Kidney (tissue), 14 donors: ENCODE data around the gene GAL3ST2. TPM values are rescaled to one million over a fixed set of nuclear protein-coding genes. Genes with fewer than 3 reads are reported as not detected.
"Not testable (repeated sequence)": the region's sequence is repeated elsewhere in the genome, so short reads cannot be mapped to it uniquely, and the experiment has no call there.

Experiments
- DNase-seq, 5 donors: peaks; one replicate each; pipeline ENCODE4 v3.0.0-alpha.2; 2013 to 2020
- FAIRE-seq: peaks from 2 replicates; lab custom pipeline; 2012; peaks lifted over from hg19 to GRCh38; lab: Jason Lieb, UNC
- H3K27ac ChIP-seq, 2 donors: one replicate each; pipeline ENCODE4 v1.7.0; 2013; ENCODE audit warnings: low read depth in 2 of 2, low read length in 2 of 2, inconsistent platforms in 1 of 2
- H3K27me3 ChIP-seq: one replicate; pipeline ENCODE4 v1.7.1; 2013; ENCODE audit warnings: low read length, inconsistent platforms; ENCODE audit not compliant: control insufficient read depth, insufficient read depth
- H3K36me3 ChIP-seq, 3 donors: one replicate each; pipeline versions ENCODE4 v1.7.0 to v1.7.1; 2013; ENCODE audit warnings: low read length in 3 of 3, control low read depth in 1 of 3, inconsistent platforms in 1 of 3; ENCODE audit not compliant: insufficient read depth in 3 of 3, control insufficient read depth in 2 of 3
- H3K4me1 ChIP-seq, 3 donors: one replicate each; pipeline versions ENCODE4 v1.7.0 to v1.7.1; 2013; ENCODE audit warnings: low read length in 3 of 3, inconsistent platforms in 1 of 3, low read depth in 1 of 3; ENCODE audit not compliant: control insufficient read depth in 2 of 3, insufficient read depth in 2 of 3
- H3K4me3 ChIP-seq, 3 donors: one replicate each; pipeline versions ENCODE4 v1.7.0 to v1.8.1; 2013; ENCODE audit warnings: low read length in 3 of 3, control low read depth in 1 of 3, inconsistent platforms in 1 of 3
- H3K9ac ChIP-seq, 3 donors: one replicate each; pipeline versions ENCODE4 v1.7.0 to v1.7.1; 2013; ENCODE audit warnings: low read length in 3 of 3, control low read depth in 1 of 3, inconsistent platforms in 1 of 3
- H3K9me3 ChIP-seq, 3 donors: one replicate each; pipeline versions ENCODE4 v1.7.0 to v1.7.1; 2013; ENCODE audit warnings: low read length in 3 of 3, control low read depth in 1 of 3, inconsistent platforms in 1 of 3; ENCODE audit not compliant: control insufficient read depth in 2 of 3, insufficient read depth in 1 of 3
- intact Hi-C: fragments of 100-400 bp; cut with DNase I; formaldehyde crosslinking; loops from one replicate; pipeline ENCODE4 v1.11.1; 2022
- polyA plus RNA-seq: library from polyadenylated mRNA; stranded (reverse); fragments of 350-450 nt; fragmentation: Illumina TruSeq; extraction: RNeasy Lipid Tissue Mini Kit (QIAGEN cat#74804); gene quantifications from one replicate; pipeline ENCODE4 v1.2.3, GENCODE V29; 2014; ENCODE audit warnings: low read depth, low replicate concordance; ENCODE audit not compliant: insufficient read depth
- total RNA-seq: library from RNA; stranded (reverse); fragmentation: NEBNext Ultra II Directional; extraction: Animal tissue kit (Norgen Biotek cat#: 25700); gene quantifications from one replicate; pipeline ENCODE4 v1.2.1, GENCODE V29; 2021
- TF ChIP-seq, protein P1 (sequence below): IDR thresholded peaks from 3 replicates; pipeline ENCODE4 v1.5.1; 2012; ENCODE audit warnings: mild to moderate bottlenecking, moderate library complexity, borderline replicate concordance; ENCODE audit not compliant: insufficient read depth; ENCODE audit errors: extremely low read depth
- donor health status: control.
- donor health status: control.
- donor health status: control.
- donor health status: control.
- donor health status: control.
- donor health status: DM: yes; HTN: yes; CAD: no.
- donor health status: Normal renal cell carcinoma (clear cell type).

Gene GAL3ST2
- total and polyA plus RNA-seq, 2 donors from 2014 or later, result 0.19 to 0.39 TPM

DNA sequence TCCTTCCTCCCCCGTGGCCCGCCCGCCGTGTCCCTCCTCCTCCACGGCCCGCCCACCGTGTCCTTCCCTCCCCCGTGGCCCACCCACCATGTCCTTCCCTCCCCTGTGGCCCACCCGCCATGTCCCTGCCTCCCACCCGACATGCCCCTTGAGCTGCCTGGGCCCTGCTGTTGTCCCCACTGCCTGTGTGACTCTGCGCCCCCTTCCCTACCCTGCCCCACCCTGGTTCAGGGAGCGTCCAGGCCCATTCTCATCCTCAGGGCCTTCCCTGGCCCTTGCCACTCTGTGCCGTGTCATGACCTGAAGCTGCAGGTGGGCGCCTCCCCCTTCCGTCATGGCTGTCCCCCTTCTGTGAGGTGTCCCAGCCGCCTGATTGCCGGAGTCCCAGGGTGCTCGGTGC lies 21.5 kb upstream of the GAL3ST2 start:
- DNase-seq, result no peak
- Histone ChIP-seq H3K27ac (no peak overlapping the region), H3K27me3 (no peaks in the 10 kb centered on the region), H3K4me1 (peaks cover 0 to 8% (median 0%) of the 10 kb centered on the region in 3 donors), H3K9me3 (no peaks in the 10 kb centered on the region), H3K36me3 (peaks cover 0 to 37% (median 12%) of the 10 kb centered on the region in 3 donors), H3K4me3 (no peak overlapping the region), H3K9ac (no peak overlapping the region)
- TF ChIP-seq, protein P1, sequence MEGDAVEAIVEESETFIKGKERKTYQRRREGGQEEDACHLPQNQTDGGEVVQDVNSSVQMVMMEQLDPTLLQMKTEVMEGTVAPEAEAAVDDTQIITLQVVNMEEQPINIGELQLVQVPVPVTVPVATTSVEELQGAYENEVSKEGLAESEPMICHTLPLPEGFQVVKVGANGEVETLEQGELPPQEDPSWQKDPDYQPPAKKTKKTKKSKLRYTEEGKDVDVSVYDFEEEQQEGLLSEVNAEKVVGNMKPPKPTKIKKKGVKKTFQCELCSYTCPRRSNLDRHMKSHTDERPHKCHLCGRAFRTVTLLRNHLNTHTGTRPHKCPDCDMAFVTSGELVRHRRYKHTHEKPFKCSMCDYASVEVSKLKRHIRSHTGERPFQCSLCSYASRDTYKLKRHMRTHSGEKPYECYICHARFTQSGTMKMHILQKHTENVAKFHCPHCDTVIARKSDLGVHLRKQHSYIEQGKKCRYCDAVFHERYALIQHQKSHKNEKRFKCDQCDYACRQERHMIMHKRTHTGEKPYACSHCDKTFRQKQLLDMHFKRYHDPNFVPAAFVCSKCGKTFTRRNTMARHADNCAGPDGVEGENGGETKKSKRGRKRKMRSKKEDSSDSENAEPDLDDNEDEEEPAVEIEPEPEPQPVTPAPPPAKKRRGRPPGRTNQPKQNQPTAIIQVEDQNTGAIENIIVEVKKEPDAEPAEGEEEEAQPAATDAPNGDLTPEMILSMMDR, result no peak
- intact Hi-C loops, result no loop called here
- FAIRE-seq, result no peak

DNA sequence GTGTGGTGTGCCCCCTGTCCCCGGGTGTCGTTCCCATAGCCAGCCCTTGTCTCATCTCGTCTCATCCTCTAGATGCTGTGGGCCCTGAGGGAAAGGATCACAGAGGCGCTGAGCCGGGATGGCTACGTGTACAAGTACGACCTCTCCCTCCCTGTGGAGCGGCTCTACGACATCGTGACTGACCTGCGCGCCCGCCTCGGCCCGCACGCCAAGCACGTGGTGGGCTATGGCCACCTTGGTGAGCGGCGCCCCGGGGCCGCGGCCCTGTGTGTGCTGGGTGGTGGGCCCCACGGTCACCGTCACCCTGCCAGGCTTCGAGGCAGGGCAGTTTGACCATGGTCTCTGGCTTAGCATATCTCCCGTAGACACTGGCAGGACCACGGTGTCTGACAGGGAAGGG lies 20.8 kb upstream of the GAL3ST2 start:
- peak in 1 of 5 donors; percentile 20 for DNase-seq

DNA sequence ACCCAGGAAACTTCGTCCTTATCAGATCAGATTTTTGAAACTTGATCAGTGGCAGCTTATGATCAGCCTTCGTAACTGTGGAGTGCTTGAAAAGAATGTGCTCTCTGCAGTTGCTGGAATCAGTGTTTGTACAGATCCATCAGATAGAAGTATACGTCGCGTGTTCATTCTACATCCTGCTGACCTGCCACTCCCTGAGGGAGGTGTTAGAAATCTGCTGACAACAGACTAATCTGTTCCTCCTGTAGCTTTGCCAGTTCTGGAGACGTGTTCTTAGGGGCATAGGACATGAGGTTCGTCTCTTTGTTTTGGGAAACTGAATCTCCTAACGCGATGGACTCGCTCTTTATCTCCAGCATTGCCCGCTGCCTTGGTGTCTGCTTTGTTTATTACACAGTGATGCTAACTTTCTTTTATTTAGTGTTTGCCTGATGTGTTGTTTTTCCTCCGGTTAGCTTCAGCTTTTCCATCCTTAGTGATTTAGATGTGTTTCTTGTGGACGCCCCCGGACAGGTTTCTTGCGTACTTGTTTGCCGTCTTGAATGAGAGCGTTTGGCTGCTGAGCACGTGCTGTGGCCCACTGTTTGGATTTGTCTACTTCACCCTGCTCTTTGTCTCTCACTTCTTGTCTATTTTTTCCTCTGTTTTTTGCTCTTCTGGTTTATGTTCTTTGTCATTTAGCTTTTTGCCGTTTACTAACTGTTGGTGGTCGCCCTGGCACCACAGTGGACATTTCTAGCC lies 17.4 kb upstream of the GAL3ST2 start:
- Histone ChIP-seq H3K9me3 (no peaks in the 10 kb centered on the region), H3K27ac (no peak overlapping the region), H3K4me1 (peaks cover 0 to 4% (median 0%) of the 10 kb centered on the region in 3 donors), H3K27me3 (no peaks in the 10 kb centered on the region), H3K4me3 (no peak overlapping the region), H3K36me3 (peaks cover 0 to 34% (median 2%) of the 10 kb centered on the region in 3 donors), H3K9ac (no peak overlapping the region)
- FAIRE-seq (no peak), DNase-seq (no peak)
- TF ChIP-seq, protein P1, result no peak
- intact Hi-C loops, result no loop called here

More for the DNA sequence above, 20.8 kb upstream of the GAL3ST2 start:
- TF ChIP-seq, protein P1, result no peak
- FAIRE-seq, result no peak
- Histone ChIP-seq H3K27ac (no peak overlapping the region), H3K36me3 (peaks cover 0 to 40% (median 12%) of the 10 kb centered on the region in 3 donors), H3K4me1 (peaks cover 0 to 8% (median 0%) of the 10 kb centered on the region in 3 donors), H3K9ac (no peak overlapping the region), H3K27me3 (no peaks in the 10 kb centered on the region), H3K4me3 (no peak overlapping the region), H3K9me3 (no peaks in the 10 kb centered on the region)
- intact Hi-C loops, result no loop called here

DNA sequence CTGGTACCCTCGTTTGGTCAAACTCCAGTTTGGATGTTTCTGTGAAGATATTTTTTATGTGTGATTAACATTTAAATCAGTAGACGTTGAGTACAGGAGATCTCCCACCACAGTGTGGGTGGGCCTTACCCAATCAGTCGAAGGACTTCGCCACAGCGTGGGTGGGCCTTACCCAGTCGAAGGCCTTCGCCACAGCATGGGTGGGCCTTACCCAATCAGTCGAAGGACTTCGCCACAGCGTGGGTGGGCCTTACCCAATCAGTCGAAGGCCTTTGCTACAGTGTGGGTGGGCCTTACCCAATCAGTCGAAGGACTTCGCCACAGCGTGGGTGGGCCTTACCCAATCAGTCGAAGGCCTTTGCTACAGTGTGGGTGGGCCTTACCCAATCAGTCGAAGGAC lies 16.7 kb upstream of the GAL3ST2 start:
- DNase-seq, result peak in 1 of 5 donors; percentile 27
- not testable (repeated sequence) for FAIRE-seq

More for the DNA sequence above, 16.7 kb upstream of the GAL3ST2 start:
- intact Hi-C loops, H3K4me3 ChIP-seq, H3K4me1 ChIP-seq, H3K9me3 ChIP-seq, H3K27ac ChIP-seq, H3K9ac ChIP-seq, H3K27me3 ChIP-seq: not testable (repeated sequence)
- H3K36me3 ChIP-seq, result peaks cover 0 to 34% (median 4%) of the 10 kb centered on the region in 3 donors
